T-cell (primary cell): Measurements from ENCODE around the gene PSPC1. TPM values are rescaled to one million over a fixed set of nuclear protein-coding genes. Genes with fewer than 3 reads are reported as not detected.
"Not testable (repeated sequence)": the region's sequence is repeated elsewhere in the genome, so short reads cannot be mapped to it uniquely, and the experiment has no call there.

Experiments used
- ATAC-seq, 4 experiments: fragments of 200-7000 bp in 3 of 4; fragments of 150-1000 bp in 1 of 4; cut with Tn5 transposase; replicated peaks in 1 of 4; 1 replicate in 3 of 4; 2 replicates in 1 of 4; pipeline ENCODE4 v1.10.0; 2021; ENCODE audit warnings: moderate library complexity in 3 of 4, mild to moderate bottlenecking in 2 of 4, moderate number of reproducible peaks in 1 of 4
- CTCF ChIA-PET, 2 donors: fragments of 300-600 bp; sonication (Branson Sonifier 250); formaldehyde crosslinking; loops; one replicate each; lab custom pipeline; 2022; ENCODE audit warnings: antibody characterized with exemption in 2 of 2; lab: Charles Lee
- POLR2A ChIA-PET, 2 donors: fragments of 300-600 bp; sonication (Branson Sonifier 250); formaldehyde crosslinking; loops; one replicate each; lab custom pipeline; 2022; ENCODE audit warnings: antibody characterized with exemption in 2 of 2; lab: Charles Lee
- DNase-seq, 35 experiments: peaks; one replicate each; pipeline versions ENCODE4 v3.0.0 to v3.0.0-alpha.2; 2013 to 2023
- H3K27ac ChIP-seq: one replicate; pipeline ENCODE4 v1.5.1; 2013; ENCODE audit warnings: low read length
- H3K27me3 ChIP-seq, 2 experiments: replicated peaks in 1 of 2; 1 replicate in 1 of 2; 2 replicates in 1 of 2; pipeline versions ENCODE4 v1.6.1 to v1.7.0; 2013; ENCODE audit warnings: low read length in 1 of 2, mixed read lengths in 1 of 2; ENCODE audit not compliant: control insufficient read depth in 2 of 2, insufficient read depth in 2 of 2; ENCODE audit errors: extremely low read depth in 1 of 2
- H3K36me3 ChIP-seq, 2 donors: 1 replicate in 1 of 2; 2 replicates in 1 of 2; pipeline versions ENCODE4 v1.6.1 to v1.7.0; 2013; ENCODE audit warnings: low read length in 1 of 2; ENCODE audit not compliant: control insufficient read depth in 2 of 2, insufficient read depth in 1 of 2; ENCODE audit errors: extremely low read depth in 1 of 2
- H3K4me1 ChIP-seq, 2 experiments: 1 replicate in 1 of 2; 2 replicates in 1 of 2; pipeline versions ENCODE4 v1.6.1 to v1.7.0; 2013; ENCODE audit warnings: low read length in 2 of 2, mixed read lengths in 1 of 2; ENCODE audit not compliant: insufficient read depth in 2 of 2, control insufficient read depth in 1 of 2; ENCODE audit errors: extremely low read depth in 1 of 2
- H3K4me3 ChIP-seq, 2 donors: 1 replicate in 1 of 2; 2 replicates in 1 of 2; pipeline versions ENCODE4 v1.5.1 to v1.7.0; 2013; ENCODE audit warnings: mild to moderate bottlenecking in 2 of 2, low read length in 1 of 2, moderate library complexity in 1 of 2; ENCODE audit not compliant: control insufficient read depth in 1 of 2; ENCODE audit errors: extremely low read depth in 1 of 2
- H3K9me3 ChIP-seq: 2 replicates; pipeline ENCODE4 v1.7.0; 2013
- H3K27ac Mint-ChIP-seq, 2 donors: one replicate each; pipeline ENCODE4 v1.8.0; 2020 to 2021; ENCODE audit warnings: mild to moderate bottlenecking in 2 of 2, mixed read lengths in 2 of 2
- H3K27me3 Mint-ChIP-seq, 2 donors: one replicate each; pipeline ENCODE4 v1.8.0; 2021 to 2022; ENCODE audit warnings: mixed read lengths in 2 of 2
- H3K36me3 Mint-ChIP-seq: one replicate; pipeline ENCODE4 v1.8.0; 2021; ENCODE audit warnings: mixed read lengths
- H3K4me1 Mint-ChIP-seq, 3 donors: one replicate each; pipeline ENCODE4 v1.8.0; 2020 to 2022; ENCODE audit warnings: mixed read lengths in 3 of 3, mild to moderate bottlenecking in 1 of 3
- H3K4me3 Mint-ChIP-seq, 3 donors: one replicate each; pipeline ENCODE4 v1.8.0; 2020 to 2022; ENCODE audit warnings: mild to moderate bottlenecking in 3 of 3, mixed read lengths in 3 of 3, moderate library complexity in 3 of 3
- H3K9me3 Mint-ChIP-seq, 3 donors: one replicate each; pipeline ENCODE4 v1.8.0; 2020 to 2022; ENCODE audit warnings: mixed read lengths in 3 of 3
- WGBS: methylation state at CpG from one replicate; pipeline ENCODE4 v1.1.5; 2013; ENCODE audit warnings: missing lambda C conversion rate; ENCODE audit not compliant: insufficient coverage; 5-methylcytosine and 5-hydroxymethylcytosine counted together
- total RNA-seq, 35 experiments: library from RNA in 6 of 35; stranded (reverse) in 6 of 35; fragments of 120-200 nt in 1 of 35; gene quantifications; one replicate each; pipeline versions ENCODE4 v1.2.1 to v1.2.4 and lab custom pipeline; 2013 to 2026

PSPC1 gene
- total RNA-seq, 5 donors from 2014 or later (not counting 1 experiment from before 2014, with no cell fraction given), result 78.4 to 94.0 (median 87.2) TPM

GRCh38 chr13:19782049-19782726 is 557 bp downstream of the PSPC1 start:
- H3K4me1 Mint-ChIP-seq, result peaks cover 9 to 12% (median 12%) of the 10 kb centered on the region in 3 donors
- Histone ChIP-seq H3K4me3 (peak overlapping the region; percentile 93 to 98), H3K27me3 (no peaks in the 10 kb centered on the region), H3K9me3 (no peaks in the 10 kb centered on the region), H3K4me1 (peaks cover 0 to 10% of the 10 kb centered on the region in 2 experiments), H3K36me3 (no peaks in the 10 kb centered on the region), H3K27ac (peak overlapping the region; percentile 92)
- H3K4me3 Mint-ChIP-seq, result peak overlapping the region; percentile 94 to 98 (median 97)
- no peaks in the 10 kb centered on the region for H3K27me3 Mint-ChIP-seq
- ChIA-PET POLR2A (interaction anchor here (0.5 to 1.3 kb wide), 2 partner anchors 23 to 75 kb away, joined by 3 read pairs; no protein-coding TSS in a partner anchor), CTCF (interaction anchor here in 1 of 2 donors (1.3 to 1.6 kb wide), 2 partner anchors 10 to 178 kb away, joined by 3 to 4 read pairs; no protein-coding TSS in a partner anchor)
- peak; percentile 61 to 63 (median 62) for ATAC-seq
- peak in 34 of 35 experiments; percentile 12 to 67 (median 42) for DNase-seq
- no peaks in the 10 kb centered on the region for H3K9me3 Mint-ChIP-seq
- peak overlapping the region; percentile 98 for H3K27ac Mint-ChIP-seq
- WGBS, result under 1% methylated on average over 75 of the region's 77 CpGs
- H3K36me3 Mint-ChIP-seq, result peaks cover 3% of the 10 kb centered on the region

GRCh38 chr13:19781526-19781925 is 1.2 kb downstream of the PSPC1 start:
- peaks cover 9 to 12% (median 12%) of the 10 kb centered on the region in 3 donors for H3K4me1 Mint-ChIP-seq
- DNase-seq, result peak in 1 of 35 experiments; percentile 18
- H3K36me3 ChIP-seq, result no peaks in the 10 kb centered on the region
- peaks cover 3% of the 10 kb centered on the region for H3K36me3 Mint-ChIP-seq
- no peaks in the 10 kb centered on the region for H3K27me3 ChIP-seq
- ATAC-seq, result no peak
- POLR2A ChIA-PET, result interaction anchor here in 1 of 2 donors (0.5 kb wide), 1 partner anchor 23 kb away, joined by 3 read pairs; no protein-coding TSS in a partner anchor
- H3K4me3 ChIP-seq, result peak overlapping the region; percentile 93 to 98
- H3K4me1 ChIP-seq, result peaks cover 0 to 15% of the 10 kb centered on the region in 2 experiments
- CTCF ChIA-PET, result interaction anchor here (0.6 to 1.3 kb wide), 3 partner anchors 9 to 59 kb away, joined by 3 to 7 read pairs (median 4); no protein-coding TSS in a partner anchor
- H3K4me3 Mint-ChIP-seq, result peak overlapping the region; percentile 94 to 98 (median 97)
- 0% methylated on average over 2 of the region's 9 CpGs for WGBS
- H3K9me3 Mint-ChIP-seq, result no peaks in the 10 kb centered on the region
- peak overlapping the region; percentile 98 for H3K27ac Mint-ChIP-seq
- H3K9me3 ChIP-seq, result no peaks in the 10 kb centered on the region
- H3K27me3 Mint-ChIP-seq, result no peaks in the 10 kb centered on the region
- peak overlapping the region; percentile 92 for H3K27ac ChIP-seq

GRCh38 chr13:19780753-19781418 is 1.9 kb downstream of the PSPC1 start:
- 73% methylated on average over 10 of the region's 22 CpGs for WGBS
- H3K27ac ChIP-seq, H3K36me3 ChIP-seq, H3K27me3 ChIP-seq, ATAC-seq, H3K27me3 Mint-ChIP-seq, H3K9me3 Mint-ChIP-seq, H3K36me3 Mint-ChIP-seq, H3K9me3 ChIP-seq: not testable (repeated sequence)
- POLR2A ChIA-PET, result interaction anchor here (0.6 to 0.7 kb wide), 2 partner anchors 9 to 73 kb away, joined by 6 to 8 read pairs; no protein-coding TSS in a partner anchor
- Histone ChIP-seq H3K4me3 (peak overlapping the region; percentile 93 to 98), H3K4me1 (peaks cover 0 to 21% of the 10 kb centered on the region in 2 experiments)
- peak in 3 of 35 experiments; percentile 6 to 13 (median 12) for DNase-seq
- Mint-ChIP-seq H3K4me1 (peaks cover 14 to 18% (median 16%) of the 10 kb centered on the region in 3 donors), H3K4me3 (peak overlapping the region; percentile 94 to 98 (median 97)), H3K27ac (peak overlapping the region; percentile 27 to 48)
- CTCF ChIA-PET, result interaction anchor here in 1 of 2 donors (0.6 to 1.3 kb wide), 3 partner anchors 8 to 114 kb away, joined by 3 to 4 read pairs (median 3); no protein-coding TSS in a partner anchor

GRCh38 chr13:19772306-19772705 is 10.4 kb downstream of the PSPC1 start:
- no peak overlapping the region for H3K4me3 ChIP-seq
- H3K27ac ChIP-seq, result no peak overlapping the region
- H3K27me3 Mint-ChIP-seq, result no peaks in the 10 kb centered on the region
- H3K36me3 ChIP-seq, result peaks cover 13 to 41% of the 10 kb centered on the region in 2 donors
- POLR2A ChIA-PET, result interaction anchor here in 1 of 2 donors (0.6 kb wide), 2 partner anchors 8 to 76 kb away, joined by 4 to 6 read pairs; no protein-coding TSS in a partner anchor
- no peak for DNase-seq
- peaks cover 0 to 55% of the 10 kb centered on the region in 2 experiments for H3K4me1 ChIP-seq
- CTCF ChIA-PET, result interaction anchor here (0.6 to 1.2 kb wide), 3 partner anchors 9 to 184 kb away, joined by 3 read pairs; no protein-coding TSS in a partner anchor
- H3K9me3 Mint-ChIP-seq, result no peaks in the 10 kb centered on the region
- H3K27me3 ChIP-seq, result no peaks in the 10 kb centered on the region
- no peaks in the 10 kb centered on the region for H3K9me3 ChIP-seq
- no peak overlapping the region for H3K27ac Mint-ChIP-seq
- no peak for ATAC-seq
- peaks cover 40% of the 10 kb centered on the region for H3K36me3 Mint-ChIP-seq
- no peak overlapping the region for H3K4me3 Mint-ChIP-seq
- 96% methylated on average over 6 of the region's 6 CpGs for WGBS
- peaks cover 46 to 63% (median 62%) of the 10 kb centered on the region in 3 donors for H3K4me1 Mint-ChIP-seq

- ChIA-PET POLR2A (interaction anchor here (0.5 to 0.6 kb wide), 2 partner anchors 58 to 1149 kb away, joined by 5 to 8 read pairs; no protein-coding TSS in a partner anchor), CTCF (no interaction called here)
- ATAC-seq, result no peak
- Mint-ChIP-seq H3K27me3 (no peaks in the 10 kb centered on the region), H3K4me3 (peak overlapping the region in 1 of 3 donors; percentile 23), H3K36me3 (peaks cover 38% of the 10 kb centered on the region), H3K27ac (no peak overlapping the region), H3K9me3 (no peaks in the 10 kb centered on the region), H3K4me1 (peaks cover 44 to 66% (median 66%) of the 10 kb centered on the region in 3 donors)
- H3K4me3 ChIP-seq, result no peak overlapping the region
- no peak for DNase-seq
- WGBS, result no CpG with 5 or more reads among the region's 2 CpGs
- peaks cover 0 to 47% of the 10 kb centered on the region in 2 experiments for H3K4me1 ChIP-seq
- no peak overlapping the region for H3K27ac ChIP-seq
- no peaks in the 10 kb centered on the region for H3K9me3 ChIP-seq
- peaks cover 13 to 41% of the 10 kb centered on the region in 2 donors for H3K36me3 ChIP-seq
- no peaks in the 10 kb centered on the region for H3K27me3 ChIP-seq
Observed at GRCh38 chr13:19769854-19770253, 12.9 kb downstream of the PSPC1 start.
